Measurements from ENCODE around the gene SH2D4B. TPM values are rescaled to one million over a fixed set of nuclear protein-coding genes. Genes with fewer than 3 reads are reported as not detected.

SH2D4B gene
- total RNA-seq, 1 donor from 2014 or later = not detected

DNA sequence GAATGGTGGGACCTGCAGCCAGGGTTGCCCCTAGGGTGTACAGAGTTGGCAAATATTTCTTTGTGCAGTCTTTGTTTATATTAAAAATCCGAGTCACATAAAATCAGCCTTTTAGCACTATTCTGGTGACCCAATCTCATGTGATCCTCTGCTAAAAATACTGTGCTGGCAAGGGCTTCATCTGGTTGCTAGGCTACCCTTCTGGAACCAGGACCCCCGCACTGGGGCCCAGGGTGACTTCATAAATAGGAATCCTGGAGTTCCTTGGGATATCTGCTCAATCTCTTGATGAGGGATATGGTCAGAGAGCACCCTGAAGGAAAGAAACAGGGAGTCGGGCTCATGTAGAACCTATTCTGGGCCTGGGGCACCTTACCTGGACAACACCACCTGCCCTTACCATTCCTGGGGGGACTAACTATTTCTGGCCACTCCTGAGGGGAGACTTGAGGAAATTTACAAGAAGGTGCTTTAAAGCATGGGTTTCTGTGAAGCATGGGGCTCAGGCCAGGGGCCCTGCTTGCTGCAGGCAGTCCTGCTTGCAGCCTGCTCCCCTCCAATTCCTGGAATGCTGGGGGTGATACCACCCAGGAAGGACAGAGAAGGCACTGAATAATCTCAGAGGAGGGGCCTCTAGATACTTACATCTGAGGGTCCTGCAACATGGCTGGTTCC, 44.7 kb downstream of the SH2D4B start:
- Histone ChIP-seq H3K4me3 (ENCODE audit: low read depth, low read length) (no peak overlapping the region), H3K36me3 (ENCODE audit: control insufficient read depth, insufficient read depth, low read length) (no peaks in the 10 kb centered on the region), H3K27me3 (ENCODE audit: control insufficient read depth, insufficient read depth, low read length) (no peaks in the 10 kb centered on the region)
- DNase-seq (ENCODE audit: low read depth) = no peak
- TF ChIP-seq, protein P1, sequence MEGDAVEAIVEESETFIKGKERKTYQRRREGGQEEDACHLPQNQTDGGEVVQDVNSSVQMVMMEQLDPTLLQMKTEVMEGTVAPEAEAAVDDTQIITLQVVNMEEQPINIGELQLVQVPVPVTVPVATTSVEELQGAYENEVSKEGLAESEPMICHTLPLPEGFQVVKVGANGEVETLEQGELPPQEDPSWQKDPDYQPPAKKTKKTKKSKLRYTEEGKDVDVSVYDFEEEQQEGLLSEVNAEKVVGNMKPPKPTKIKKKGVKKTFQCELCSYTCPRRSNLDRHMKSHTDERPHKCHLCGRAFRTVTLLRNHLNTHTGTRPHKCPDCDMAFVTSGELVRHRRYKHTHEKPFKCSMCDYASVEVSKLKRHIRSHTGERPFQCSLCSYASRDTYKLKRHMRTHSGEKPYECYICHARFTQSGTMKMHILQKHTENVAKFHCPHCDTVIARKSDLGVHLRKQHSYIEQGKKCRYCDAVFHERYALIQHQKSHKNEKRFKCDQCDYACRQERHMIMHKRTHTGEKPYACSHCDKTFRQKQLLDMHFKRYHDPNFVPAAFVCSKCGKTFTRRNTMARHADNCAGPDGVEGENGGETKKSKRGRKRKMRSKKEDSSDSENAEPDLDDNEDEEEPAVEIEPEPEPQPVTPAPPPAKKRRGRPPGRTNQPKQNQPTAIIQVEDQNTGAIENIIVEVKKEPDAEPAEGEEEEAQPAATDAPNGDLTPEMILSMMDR (IDR thresholded peaks at IDR 0.05; ENCODE audit: insufficient read depth, low read length, poor library complexity, severe bottlenecking) = no peak

DNA sequence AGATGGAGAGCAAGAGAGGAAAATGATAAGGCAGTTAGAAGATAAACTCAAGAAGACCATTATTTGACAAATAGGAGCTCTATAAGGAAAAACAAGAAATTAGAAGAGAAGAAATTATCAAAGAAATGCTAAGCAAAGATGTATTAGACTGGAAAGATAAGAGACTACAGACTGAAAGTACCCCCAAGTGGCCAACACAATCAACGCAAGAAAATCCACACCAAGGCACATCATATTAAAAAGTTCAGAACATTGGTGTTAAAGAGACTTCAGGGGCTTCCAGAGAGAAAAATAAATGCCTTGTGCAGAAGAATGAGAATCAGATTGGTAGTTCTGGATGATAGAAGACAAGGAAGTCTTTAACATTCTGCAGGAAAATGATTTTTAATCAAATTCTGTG, 46.0 kb downstream of the SH2D4B start:
- no peak for DNase-seq (ENCODE audit: low read depth)
- Histone ChIP-seq H3K27me3 (ENCODE audit: control insufficient read depth, insufficient read depth, low read length) (no peaks in the 10 kb centered on the region), H3K4me3 (ENCODE audit: low read depth, low read length) (no peak overlapping the region), H3K36me3 (ENCODE audit: control insufficient read depth, insufficient read depth, low read length) (no peaks in the 10 kb centered on the region)
- TF ChIP-seq, protein P1 (IDR thresholded peaks at IDR 0.05; ENCODE audit: insufficient read depth, low read length, poor library complexity, severe bottlenecking) = no peak

DNA sequence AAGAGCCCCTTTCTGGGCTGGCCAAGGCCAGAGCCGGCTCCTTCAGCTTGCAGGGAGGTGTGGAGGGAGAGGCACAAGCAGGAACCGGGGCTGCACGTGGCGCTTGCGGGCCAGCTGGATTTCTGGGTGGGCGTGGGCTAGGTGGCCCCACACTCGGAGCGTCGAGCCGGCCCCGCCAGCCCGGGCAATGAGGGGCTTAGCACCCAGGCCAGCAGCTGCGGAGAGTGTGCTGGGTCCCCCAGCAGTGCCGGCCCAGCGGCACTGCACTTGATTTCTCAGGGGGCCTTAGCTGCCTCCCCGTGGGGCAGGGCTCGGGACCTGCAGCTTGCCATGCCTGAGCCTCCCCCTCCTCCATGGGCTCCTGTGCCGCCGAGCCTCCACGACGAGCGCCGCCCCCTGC, 48.1 kb downstream of the SH2D4B start:
- H3K27me3 ChIP-seq (ENCODE audit: control insufficient read depth, insufficient read depth, low read length) = no peaks in the 10 kb centered on the region
- H3K36me3 ChIP-seq (ENCODE audit: control insufficient read depth, insufficient read depth, low read length) = no peaks in the 10 kb centered on the region
- TF ChIP-seq, protein P1 (IDR thresholded peaks at IDR 0.05; ENCODE audit: insufficient read depth, low read length, poor library complexity, severe bottlenecking) = no peak
- H3K4me3 ChIP-seq (ENCODE audit: low read depth, low read length) = no peak overlapping the region
- no peak for DNase-seq (ENCODE audit: low read depth)

DNA sequence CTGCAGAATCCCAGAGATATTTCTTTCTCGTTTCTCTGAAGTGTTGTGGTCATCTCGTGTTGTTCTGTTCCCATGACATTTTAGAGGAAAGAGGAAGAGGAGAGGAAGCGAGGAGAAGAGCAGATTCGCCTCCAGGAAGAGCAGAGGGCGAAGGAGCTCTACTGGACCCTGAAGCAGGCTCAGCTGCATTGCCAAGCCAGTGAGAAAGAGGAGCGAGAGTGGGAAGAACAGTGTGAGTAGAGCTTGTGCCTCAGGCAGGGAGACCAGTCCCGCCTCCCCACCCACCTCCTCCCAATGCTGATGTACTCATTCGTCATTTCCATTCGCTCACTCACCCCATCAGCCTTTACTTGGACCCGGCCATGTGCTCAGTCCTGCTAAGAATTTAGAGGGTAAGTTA, 50.8 kb downstream of the SH2D4B start:
- TF ChIP-seq, protein P1 (IDR thresholded peaks at IDR 0.05; ENCODE audit: insufficient read depth, low read length, poor library complexity, severe bottlenecking) = no peak
- Histone ChIP-seq H3K27me3 (ENCODE audit: control insufficient read depth, insufficient read depth, low read length) (no peaks in the 10 kb centered on the region), H3K4me3 (ENCODE audit: low read depth, low read length) (no peak overlapping the region), H3K36me3 (ENCODE audit: control insufficient read depth, insufficient read depth, low read length) (no peaks in the 10 kb centered on the region)
- no peak for DNase-seq (ENCODE audit: low read depth)

DNA sequence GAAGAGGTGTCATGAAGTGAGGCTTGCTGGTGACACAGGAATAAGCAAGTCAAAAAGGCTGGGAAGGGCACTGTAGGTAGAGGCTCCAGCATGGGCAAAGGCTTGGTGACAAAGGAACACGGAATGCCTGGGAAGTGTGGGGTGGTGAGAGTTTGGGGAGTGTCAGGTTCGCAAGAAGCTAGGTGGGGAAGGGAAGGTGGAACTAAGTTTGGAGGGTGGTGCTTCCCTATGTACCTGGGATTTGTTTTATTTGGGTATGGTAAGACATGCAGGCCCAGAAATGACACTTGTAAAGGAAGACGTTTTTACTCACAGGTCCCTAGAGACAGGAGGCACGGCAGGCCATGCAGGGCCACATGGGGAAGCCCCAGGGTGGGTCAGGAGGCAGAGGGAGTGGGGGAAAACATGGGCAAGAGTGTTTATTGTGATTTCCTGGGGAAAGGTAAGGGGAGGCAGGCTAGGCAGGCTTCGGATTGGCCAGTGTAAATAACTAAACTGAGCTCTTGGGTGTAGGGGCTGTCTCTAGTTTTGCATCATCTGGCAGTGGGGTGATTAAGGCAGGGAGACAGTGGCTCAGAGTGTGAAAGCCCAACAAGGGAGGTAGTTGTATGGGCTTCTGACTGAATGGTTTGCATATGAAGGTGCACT, 52.1 kb downstream of the SH2D4B start:
- Histone ChIP-seq H3K36me3 (ENCODE audit: control insufficient read depth, insufficient read depth, low read length) (no peaks in the 10 kb centered on the region), H3K4me3 (ENCODE audit: low read depth, low read length) (no peak overlapping the region), H3K27me3 (ENCODE audit: control insufficient read depth, insufficient read depth, low read length) (no peaks in the 10 kb centered on the region)
- DNase-seq (ENCODE audit: low read depth) = no peak
- TF ChIP-seq, protein P1 (IDR thresholded peaks at IDR 0.05; ENCODE audit: insufficient read depth, low read length, poor library complexity, severe bottlenecking) = no peak

Measured in kidney epithelial cell (primary cell).